Measurements from ENCODE around the gene RNF225. TPM values are rescaled to one million over a fixed set of nuclear protein-coding genes. Genes with fewer than 3 reads are reported as not detected.

RNF225 gene
- polyA plus RNA-seq: not detected in 2 replicates

DNA sequence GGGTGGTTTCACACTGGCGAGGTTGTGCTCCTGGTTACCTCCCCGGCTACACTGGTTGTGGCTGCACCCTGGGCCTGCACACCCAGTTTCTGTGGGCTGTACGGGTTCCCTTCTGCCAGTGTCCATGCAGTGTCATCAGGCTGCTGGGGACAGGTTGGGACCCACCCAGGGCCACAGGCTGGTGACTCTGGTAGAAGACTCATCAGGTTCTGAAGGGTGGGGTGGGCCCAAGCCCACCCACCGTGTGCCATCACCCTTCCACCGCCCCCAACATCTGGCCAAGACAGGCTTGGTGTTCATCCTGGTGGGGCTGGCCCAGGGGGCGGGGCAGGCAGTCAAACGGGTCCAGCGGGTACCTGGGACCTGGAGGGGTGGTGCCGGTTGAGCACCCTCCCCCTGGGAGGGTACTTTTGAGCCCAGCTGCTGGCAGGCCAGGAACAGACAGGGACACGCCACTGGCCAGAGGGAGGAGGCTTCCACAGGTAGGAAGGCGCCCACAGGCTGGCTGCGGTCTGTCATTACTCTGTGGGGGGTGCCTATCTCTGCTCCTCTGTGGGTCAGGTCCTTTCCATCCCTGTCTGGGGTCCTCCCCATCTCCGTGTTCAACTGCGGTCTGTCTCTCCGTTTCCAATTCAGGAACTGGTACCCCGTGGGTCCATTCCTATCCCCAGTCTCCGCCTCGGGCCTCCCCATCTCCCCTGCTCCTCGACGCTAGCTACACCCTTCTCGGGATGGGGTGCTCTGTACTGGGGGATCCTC, at the start of gene RNF225:
Gene RNF225 (plus strand): TSS at position 437 of the 759 bp plus-strand sequence. CDS start 434 bp downstream, outside the sequence.

DNA sequence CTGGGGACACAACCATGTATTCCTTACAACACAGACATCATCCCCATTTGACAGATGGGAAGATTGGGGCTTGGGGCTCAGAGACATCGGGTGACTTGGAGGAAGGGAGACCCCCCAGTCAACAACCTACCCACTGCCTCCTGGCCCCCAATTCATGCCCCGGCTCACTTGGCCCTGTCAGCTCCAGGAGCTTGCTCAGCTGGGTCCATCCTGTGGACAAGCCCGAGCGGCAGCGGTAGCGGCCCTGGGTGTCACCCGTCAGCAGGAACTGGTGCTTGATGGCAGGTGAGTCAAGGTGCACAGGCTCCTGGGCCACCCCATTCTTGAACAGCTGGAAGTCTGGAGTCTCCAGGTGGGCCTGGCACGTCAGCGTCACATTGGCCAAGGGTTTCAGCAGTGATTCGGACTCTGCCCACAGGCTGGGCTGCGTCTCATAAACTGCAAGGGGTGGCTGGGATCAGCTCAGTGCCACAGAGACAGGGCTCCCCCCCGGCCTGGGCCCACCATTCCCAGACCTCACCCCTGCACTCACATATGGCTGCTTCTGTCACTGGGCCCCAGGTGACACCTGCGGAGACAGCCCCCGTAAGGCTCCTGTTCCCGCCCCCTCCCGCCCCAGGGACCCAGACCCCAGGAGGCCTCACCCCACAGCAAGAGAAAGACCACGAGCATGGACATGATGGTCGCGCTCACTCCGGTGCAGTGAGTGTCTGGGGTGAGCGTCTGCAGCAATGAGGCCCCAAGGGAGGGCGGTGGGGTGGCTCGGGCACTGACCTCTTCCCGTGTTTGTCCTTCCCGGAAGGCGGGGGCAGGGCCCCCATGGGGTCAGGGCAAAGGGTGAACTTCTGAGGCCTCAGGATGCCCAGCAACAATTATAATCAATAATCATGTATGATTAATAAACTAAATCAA, 42.4 kb upstream of the RNF225 start, which contains the start of gene A1BG:
Gene A1BG (minus strand): TSS at position 733 of the 912 bp plus-strand sequence. CDS start 55 bp downstream, at position 678.

DNA sequence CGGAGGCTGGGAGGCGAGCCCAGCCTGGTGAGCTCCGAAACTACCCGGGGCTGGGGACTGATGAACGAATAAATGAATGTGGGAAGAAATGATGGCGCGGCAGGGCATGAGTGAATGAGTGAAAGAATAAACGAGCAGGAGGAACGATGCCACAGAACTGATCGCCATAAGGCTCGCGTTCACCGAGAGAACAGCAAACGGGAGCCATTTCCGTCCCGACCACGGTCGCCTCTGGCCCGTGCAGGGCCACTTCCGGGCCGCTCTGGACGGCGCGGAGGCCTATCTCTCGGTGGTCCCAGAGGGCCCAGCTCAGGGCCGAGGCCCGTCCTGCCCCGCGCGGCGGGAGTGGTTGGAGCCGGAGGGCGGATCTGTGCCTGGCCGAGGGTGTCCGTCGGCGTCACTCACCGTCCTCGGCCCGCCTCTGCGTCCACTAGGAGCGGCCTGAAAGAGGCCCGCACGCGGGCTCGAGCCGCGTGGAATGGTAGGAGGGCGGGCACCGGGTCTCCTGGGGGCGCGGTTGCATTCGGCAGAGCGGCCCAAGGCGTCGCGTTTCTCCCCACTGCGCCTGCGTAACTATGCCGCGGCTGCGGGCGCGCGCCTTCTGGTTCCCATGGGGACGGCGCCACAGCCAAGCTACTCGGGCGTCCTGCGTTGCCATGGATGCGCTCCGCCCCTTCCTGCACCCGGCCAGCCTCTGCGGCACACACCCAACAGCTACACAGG, 33.0 kb upstream of the RNF225 start, which contains the start of gene ZNF497:
Gene ZNF497 (minus strand): TSS at position 480 of the 723 bp plus-strand sequence. CDS start 5,116 bp downstream, outside the sequence.

DNA sequence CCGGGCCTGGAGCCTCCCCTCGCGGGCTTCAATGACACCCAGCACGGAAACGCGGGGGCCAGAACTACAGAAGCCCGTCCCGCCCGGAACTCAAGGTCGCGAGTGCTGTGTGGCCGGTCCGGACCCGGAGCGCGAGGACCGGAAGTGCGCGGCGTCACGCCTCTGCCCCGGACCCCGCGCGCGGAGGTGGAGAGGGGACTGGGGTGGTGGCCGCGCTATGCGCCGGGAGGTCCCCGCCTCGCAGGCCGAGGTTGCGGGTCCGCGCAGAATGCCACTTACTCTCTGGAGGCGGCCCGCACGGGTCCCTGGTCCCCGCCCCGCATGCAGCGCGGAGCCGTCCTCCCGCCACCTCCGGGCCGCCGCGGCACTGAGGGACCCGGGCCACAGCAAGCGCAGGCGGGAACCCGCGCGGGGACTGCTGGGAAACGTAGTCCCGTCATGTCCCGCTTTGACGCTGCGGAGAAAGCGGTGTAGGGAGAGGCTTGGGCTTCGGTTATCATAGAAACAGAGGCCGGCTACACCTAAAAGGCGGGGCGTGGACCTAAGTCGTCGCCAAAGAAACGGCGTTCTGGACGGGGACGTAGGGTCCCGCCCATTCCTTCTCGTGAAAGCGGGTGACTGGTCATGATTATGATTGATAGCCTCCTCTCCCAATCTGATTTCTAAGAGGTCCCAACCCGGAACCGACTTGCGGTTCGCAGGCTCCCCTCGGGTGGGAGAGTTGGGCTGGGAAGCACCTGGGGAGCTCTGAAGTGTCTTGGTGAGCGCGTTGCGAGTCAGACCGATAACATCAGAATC, 14.6 kb upstream of the RNF225 start, which contains the start of gene ZNF837:
Gene ZNF837 (minus strand): TSS at position 369 of the 798 bp plus-strand sequence. CDS start 11,698 bp downstream, outside the sequence.

DNA sequence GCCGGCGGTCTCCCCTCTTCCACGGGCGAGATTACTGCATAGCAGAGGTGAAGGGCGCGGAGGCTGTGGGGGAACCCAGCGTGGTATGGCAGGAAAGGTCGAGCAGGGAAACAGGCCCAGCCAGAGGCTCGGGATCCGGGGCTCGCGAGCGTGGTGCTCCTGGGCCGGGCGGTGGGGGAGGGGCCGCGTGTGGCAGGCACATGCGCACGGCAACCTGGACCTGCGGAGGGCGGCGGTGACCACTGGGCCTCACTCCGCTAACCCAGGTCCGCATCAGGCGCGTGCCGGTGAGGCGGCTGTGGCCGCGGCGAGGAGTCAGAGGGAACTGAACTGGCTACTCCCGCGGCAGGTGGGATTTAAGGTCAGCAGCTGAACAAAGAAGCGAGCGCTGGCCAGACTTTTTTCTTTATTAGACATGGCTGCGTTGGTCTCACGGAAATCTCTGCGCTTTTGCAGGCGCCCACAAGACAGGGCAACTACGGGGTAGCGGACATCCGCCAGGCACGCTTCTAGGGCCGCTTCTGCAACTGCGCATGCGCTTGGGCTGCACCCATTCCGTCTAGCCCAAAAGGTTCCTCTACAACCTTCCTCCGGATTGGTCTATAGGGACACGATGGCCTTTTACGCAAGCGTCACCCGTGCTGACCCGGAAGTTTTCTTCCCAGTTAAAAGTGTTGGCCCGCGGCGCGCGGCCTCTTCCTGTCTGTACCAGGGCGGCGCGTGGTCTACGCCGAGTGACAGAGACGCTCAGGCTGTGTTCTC, 8.7 kb upstream of the RNF225 start, which contains the start of gene RPS5:
Gene RPS5 (plus strand): TSS at position 694 of the 762 bp plus-strand sequence. CDS start 869 bp downstream, outside the sequence.

DNA sequence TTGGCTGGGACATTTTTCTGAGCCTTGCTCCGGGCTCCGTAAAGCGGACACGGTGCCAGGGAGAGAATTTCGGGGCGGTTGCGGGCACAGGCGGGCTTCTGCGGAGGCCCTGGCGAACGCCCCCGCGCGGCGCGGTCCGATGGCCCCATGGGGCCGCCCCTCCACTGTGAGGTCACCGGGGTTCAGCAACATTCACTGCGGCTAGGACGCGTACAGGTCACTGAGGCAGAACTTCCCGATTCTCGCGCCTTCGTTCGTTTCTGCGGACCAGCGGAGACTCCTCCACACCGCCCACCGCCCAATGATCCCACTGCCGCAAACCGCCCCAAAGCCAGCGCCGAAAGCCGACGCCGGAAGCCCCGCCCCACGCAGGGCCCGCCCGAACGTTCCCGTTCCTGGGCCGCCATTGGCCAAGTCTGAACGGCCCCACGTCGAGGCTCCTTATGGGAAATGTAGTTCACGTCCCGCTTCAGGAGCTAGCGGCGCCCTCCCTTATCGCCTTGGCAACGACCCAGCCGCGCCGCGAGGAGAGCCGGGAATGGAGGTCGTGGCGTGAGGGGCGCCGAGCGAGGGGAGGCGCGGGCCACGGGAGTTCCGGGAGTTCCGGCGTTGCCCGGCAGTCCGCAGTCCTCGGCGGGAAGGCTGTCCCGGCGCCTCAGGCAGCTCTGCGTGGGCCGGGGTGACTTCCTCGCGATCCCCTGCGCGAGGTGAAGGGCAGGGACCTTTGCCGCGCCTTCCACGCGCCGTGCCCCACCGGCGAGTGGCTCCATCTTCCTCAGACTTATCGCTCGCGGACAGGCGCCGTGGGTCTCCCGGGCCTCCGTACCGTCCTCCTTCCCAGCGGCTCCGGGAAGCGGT, 12.9 kb downstream of the RNF225 start, which contains the start of gene ZNF584:
Gene ZNF584 (plus strand): TSS at position 498 of the 858 bp plus-strand sequence. CDS start 499 bp downstream, outside the sequence.

DNA sequence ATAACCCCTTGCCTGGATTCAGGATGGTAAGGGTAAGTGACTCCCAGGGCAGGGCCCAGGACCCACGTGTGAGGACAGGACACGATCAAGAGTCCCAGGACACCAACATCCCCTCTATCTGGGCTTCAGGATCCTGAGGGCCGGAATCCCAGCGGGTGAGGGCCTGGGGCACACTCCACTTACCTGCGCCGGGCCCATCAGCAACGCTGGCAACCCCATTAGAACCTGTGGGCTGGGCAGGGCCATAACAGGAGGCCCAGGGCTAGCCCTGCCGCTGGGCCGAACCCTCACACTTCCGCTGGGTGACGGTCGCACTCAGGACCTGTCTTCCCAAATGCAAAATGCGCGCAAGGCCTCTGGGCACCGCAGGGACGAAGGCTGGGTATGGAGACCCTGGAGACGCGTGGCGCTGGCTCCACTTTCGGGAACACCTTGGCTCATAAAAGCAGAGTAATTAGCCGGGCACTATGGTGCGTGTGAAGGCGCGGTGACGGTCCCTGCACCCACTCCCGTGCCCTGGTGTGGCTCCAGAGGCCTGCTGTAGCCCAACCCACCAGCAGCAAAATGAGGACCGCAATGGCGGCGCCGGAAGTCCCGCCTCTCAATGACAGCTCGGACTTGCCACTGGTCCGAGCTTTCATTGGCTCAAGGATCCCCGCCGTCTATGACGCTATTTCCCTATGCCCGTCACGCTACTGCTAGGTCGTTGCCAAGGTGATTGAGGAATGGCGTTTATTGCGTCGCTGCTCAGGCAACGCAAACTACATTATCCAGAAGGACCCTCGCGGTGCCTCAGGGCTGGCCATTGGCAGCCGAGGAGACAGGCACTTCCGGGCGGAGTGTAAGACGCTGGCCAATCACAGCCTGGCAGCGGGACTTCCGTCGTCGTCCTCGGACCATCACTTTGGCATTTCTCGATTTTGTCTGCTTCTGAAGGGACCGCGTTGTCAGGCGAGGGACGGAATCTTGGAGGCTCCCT, 44.4 kb downstream of the RNF225 start, which contains the start of gene ZNF132:
Gene ZNF132 (minus strand): TSS at position 578 of the 979 bp plus-strand sequence. CDS start 332 bp downstream, at position 246.

Other genes with a start within 250 kb of the RNF225 start
- gene ZNF329, start 244.9 kb upstream of the RNF225 start, polyA plus RNA-seq: 2.5 and 2.9 TPM in 2 replicates
- 4.2 and 9.0 TPM in 2 replicates for gene ZNF274, start 212.6 kb upstream of the RNF225 start, polyA plus RNA-seq
- gene ZNF544, start 166.7 kb upstream of the RNF225 start, polyA plus RNA-seq: 18.3 and 31.5 TPM in 2 replicates
- gene ZNF8, start 116.7 kb upstream of the RNF225 start, polyA plus RNA-seq: 0.55 and 1.3 TPM in 2 replicates
- 113 and 115 TPM in 2 replicates for gene ERVK3-1, start 90.3 kb upstream of the RNF225 start, polyA plus RNA-seq
- 0.51 TPM in 1 of 2 replicates, not detected in the other for gene ZSCAN22, start 68.7 kb upstream of the RNF225 start, polyA plus RNA-seq
- 0.66 TPM in 1 of 2 replicates, not detected in the other for gene A1BG, start 42.2 kb upstream of the RNF225 start, polyA plus RNA-seq
- gene ZNF497, start 32.9 kb upstream of the RNF225 start, polyA plus RNA-seq: 0.09 and 0.14 TPM in 2 replicates
- not detected in 2 replicates for gene ZNF837, start 14.6 kb upstream of the RNF225 start, polyA plus RNA-seq
- gene RPS5, start 8.4 kb upstream of the RNF225 start, polyA plus RNA-seq: 419 and 449 TPM in 2 replicates
- 3.9 and 8.9 TPM in 2 replicates for gene ZNF584, start 13.0 kb downstream of the RNF225 start, polyA plus RNA-seq
- 1.0 and 2.4 TPM in 2 replicates for gene ZNF132, start 44.5 kb downstream of the RNF225 start, polyA plus RNA-seq
- 0.07 TPM in 1 of 2 replicates, not detected in the other for gene ZNF324B, start 56.0 kb downstream of the RNF225 start, polyA plus RNA-seq
- 0.94 and 2.4 TPM in 2 replicates for gene ZNF324, start 71.4 kb downstream of the RNF225 start, polyA plus RNA-seq
- gene ZNF446, start 80.7 kb downstream of the RNF225 start, polyA plus RNA-seq: 1.5 and 2.1 TPM in 2 replicates
- 36.9 and 41.6 TPM in 2 replicates for gene SLC27A5, start 116.3 kb downstream of the RNF225 start, polyA plus RNA-seq
- gene ZBTB45, start 124.2 kb downstream of the RNF225 start, polyA plus RNA-seq: 0.29 and 0.50 TPM in 2 replicates
- gene TRIM28, start 148.4 kb downstream of the RNF225 start, polyA plus RNA-seq: 25.8 and 31.4 TPM in 2 replicates
- 210 and 234 TPM in 2 replicates for gene CHMP2A, start 159.4 kb downstream of the RNF225 start, polyA plus RNA-seq
- gene UBE2M, start 163.0 kb downstream of the RNF225 start, polyA plus RNA-seq: 6.2 and 12.5 TPM in 2 replicates
- 1.3 and 2.5 TPM in 2 replicates for gene MZF1, start 177.7 kb downstream of the RNF225 start, polyA plus RNA-seq